ENCODE results near the gene MYLK4. TPM values are rescaled to one million over a fixed set of nuclear protein-coding genes. Genes with fewer than 3 reads are reported as not detected.

Gene MYLK4
- total and polyA plus RNA-seq, 2 experiments from 2014 or later = 0.29 to 0.43 TPM

- Histone ChIP-seq H3K9me3 (ENCODE audit: low read depth) (no peaks in the 10 kb centered on the region), H3K27ac (peak overlapping the region; percentile 13), H3K4me2 (no peak overlapping the region), H2AFZ (no peak overlapping the region), H3K27me3 (no peaks in the 10 kb centered on the region), H3K79me2 (peaks cover 50% of the 10 kb centered on the region), H4K20me1 (ENCODE audit: insufficient read depth, poor library complexity, severe bottlenecking) (peaks cover 6% of the 10 kb centered on the region), H3K4me3 (no peak overlapping the region), H3K9me2 (replicated peaks; ENCODE audit: insufficient read depth) (no peaks in the 10 kb centered on the region), H3K36me3 (replicated peaks; ENCODE audit: insufficient read depth, low read depth) (no peaks in the 10 kb centered on the region), H3K4me1 (ENCODE audit: insufficient read depth) (no peaks in the 10 kb centered on the region)
- no peak for DNase-seq (ENCODE audit: low spot score)
- 87% methylated on average over 10 of the region's 10 CpGs for WGBS (ENCODE audit: low lambda C conversion rate, missing lambda C conversion rate)
- TF ChIP-seq CTCF (IDR thresholded peaks at IDR 0.05; ENCODE audit: poor library complexity) (no peak), EZH2phosphoT487 (IDR thresholded peaks at IDR 0.05; ENCODE audit: low read depth, severe bottlenecking, unreplicated experiment) (no peak), EZH2 (IDR thresholded peaks at IDR 0.05; ENCODE audit: borderline replicate concordance) (no peak)
Measured at GRCh38 chr6:2782825-2783187, 32.1 kb upstream of the MYLK4 start.

GRCh38 chr6:2782356-2782708 lies 31.6 kb upstream of the MYLK4 start:
- Histone ChIP-seq H3K4me1 (ENCODE audit: insufficient read depth) (no peaks in the 10 kb centered on the region), H3K79me2 (peaks cover 54% of the 10 kb centered on the region), H3K9me3 (ENCODE audit: low read depth) (no peaks in the 10 kb centered on the region), H3K4me3 (no peak overlapping the region), H4K20me1 (ENCODE audit: insufficient read depth, poor library complexity, severe bottlenecking) (peaks cover 11% of the 10 kb centered on the region), H2AFZ (no peak overlapping the region), H3K4me2 (no peak overlapping the region), H3K27me3 (no peaks in the 10 kb centered on the region), H3K27ac (no peak overlapping the region), H3K36me3 (replicated peaks; ENCODE audit: insufficient read depth, low read depth) (no peaks in the 10 kb centered on the region), H3K9me2 (replicated peaks; ENCODE audit: insufficient read depth) (no peaks in the 10 kb centered on the region)
- 93% methylated on average over 9 of the region's 9 CpGs for WGBS (ENCODE audit: low lambda C conversion rate, missing lambda C conversion rate)
- DNase-seq (ENCODE audit: low spot score) = no peak
- no peak for TF ChIP-seq CTCF (IDR thresholded peaks at IDR 0.05; ENCODE audit: poor library complexity)
- TF ChIP-seq EZH2 (IDR thresholded peaks at IDR 0.05; ENCODE audit: borderline replicate concordance) = no peak
- no peak for TF ChIP-seq EZH2phosphoT487 (IDR thresholded peaks at IDR 0.05; ENCODE audit: low read depth, severe bottlenecking, unreplicated experiment)

- 96% methylated on average over 7 of the region's 7 CpGs for WGBS (ENCODE audit: low lambda C conversion rate, missing lambda C conversion rate)
- TF ChIP-seq EZH2 (IDR thresholded peaks at IDR 0.05; ENCODE audit: borderline replicate concordance) = no peak
- TF ChIP-seq CTCF (IDR thresholded peaks at IDR 0.05; ENCODE audit: poor library complexity) = no peak
- no peak for TF ChIP-seq EZH2phosphoT487 (IDR thresholded peaks at IDR 0.05; ENCODE audit: low read depth, severe bottlenecking, unreplicated experiment)
- Histone ChIP-seq H3K79me2 (peaks cover 60% of the 10 kb centered on the region), H3K4me2 (no peak overlapping the region), H3K4me3 (no peak overlapping the region), H3K9me2 (replicated peaks; ENCODE audit: insufficient read depth) (no peaks in the 10 kb centered on the region), H3K9me3 (ENCODE audit: low read depth) (no peaks in the 10 kb centered on the region), H3K4me1 (ENCODE audit: insufficient read depth) (no peaks in the 10 kb centered on the region), H3K27ac (no peak overlapping the region), H3K36me3 (replicated peaks; ENCODE audit: insufficient read depth, low read depth) (no peaks in the 10 kb centered on the region), H3K27me3 (no peaks in the 10 kb centered on the region), H4K20me1 (ENCODE audit: insufficient read depth, poor library complexity, severe bottlenecking) (peaks cover 12% of the 10 kb centered on the region), H2AFZ (no peak overlapping the region)
- no peak for DNase-seq (ENCODE audit: low spot score)
Measured at GRCh38 chr6:2781685-2782355, 31.1 kb upstream of the MYLK4 start.
